Measurements from ENCODE around the gene SYNE2.

SYNE2 gene

GRCh38 chr14:63982156-63982555, 129.4 kb downstream of the SYNE2 start:
- no peaks in the 10 kb centered on the region for H3K4me1 ChIP-seq (ENCODE audit: control insufficient read depth, insufficient read depth, low read length)
- H3K4me3 ChIP-seq (ENCODE audit: insufficient read depth, low read depth, low read length): no peak overlapping the region
- no peaks in the 10 kb centered on the region for H3K27me3 ChIP-seq (ENCODE audit: control insufficient read depth, insufficient read depth, low read length, poor library complexity, severe bottlenecking)
- H3K9me3 ChIP-seq (ENCODE audit: control insufficient read depth, low read length): no peaks in the 10 kb centered on the region
- H3K27ac ChIP-seq (ENCODE audit: insufficient read depth, low read depth, low read length, poor library complexity, severe bottlenecking): no peak overlapping the region
- WGBS, 2 experiments: 92 to 94% methylated on average over 2 to 3 of the region's 3 CpGs
- H3K36me3 ChIP-seq (ENCODE audit: control insufficient read depth, insufficient read depth, low read length): peaks cover 7% of the 10 kb centered on the region

- peaks cover 7% of the 10 kb centered on the region for H3K36me3 ChIP-seq (ENCODE audit: control insufficient read depth, insufficient read depth, low read length)
- WGBS, 2 experiments: 95 to 96% methylated on average over 3 of the region's 3 CpGs
- no peaks in the 10 kb centered on the region for H3K27me3 ChIP-seq (ENCODE audit: control insufficient read depth, insufficient read depth, low read length, poor library complexity, severe bottlenecking)
- no peaks in the 10 kb centered on the region for H3K9me3 ChIP-seq (ENCODE audit: control insufficient read depth, low read length)
- no peak overlapping the region for H3K27ac ChIP-seq (ENCODE audit: insufficient read depth, low read depth, low read length, poor library complexity, severe bottlenecking)
- H3K4me1 ChIP-seq (ENCODE audit: control insufficient read depth, insufficient read depth, low read length): no peaks in the 10 kb centered on the region
- H3K4me3 ChIP-seq (ENCODE audit: insufficient read depth, low read depth, low read length): no peak overlapping the region
Measured at GRCh38 chr14:63982629-63983028, 129.8 kb downstream of the SYNE2 start.

- Histone ChIP-seq H3K4me3 (ENCODE audit: insufficient read depth, low read depth, low read length) (no peak overlapping the region), H3K9me3 (ENCODE audit: control insufficient read depth, low read length) (no peaks in the 10 kb centered on the region), H3K36me3 (ENCODE audit: control insufficient read depth, insufficient read depth, low read length) (no peaks in the 10 kb centered on the region), H3K4me1 (ENCODE audit: control insufficient read depth, insufficient read depth, low read length) (no peaks in the 10 kb centered on the region), H3K27me3 (ENCODE audit: control insufficient read depth, insufficient read depth, low read length, poor library complexity, severe bottlenecking) (no peaks in the 10 kb centered on the region), H3K27ac (ENCODE audit: insufficient read depth, low read depth, low read length, poor library complexity, severe bottlenecking) (no peak overlapping the region)
- WGBS, 2 experiments: 94 to 95% methylated on average over 15 of the region's 15 CpGs
Measured at GRCh38 chr14:63986789-63987533, 134.2 kb downstream of the SYNE2 start.

GRCh38 chr14:63988579-63988978, 135.8 kb downstream of the SYNE2 start:
- H3K4me3 ChIP-seq (ENCODE audit: insufficient read depth, low read depth, low read length): no peak overlapping the region
- 86 to 93% methylated on average over 3 to 4 of the region's 4 CpGs for WGBS, 2 experiments
- no peaks in the 10 kb centered on the region for H3K36me3 ChIP-seq (ENCODE audit: control insufficient read depth, insufficient read depth, low read length)
- no peaks in the 10 kb centered on the region for H3K9me3 ChIP-seq (ENCODE audit: control insufficient read depth, low read length)
- no peaks in the 10 kb centered on the region for H3K4me1 ChIP-seq (ENCODE audit: control insufficient read depth, insufficient read depth, low read length)
- H3K27me3 ChIP-seq (ENCODE audit: control insufficient read depth, insufficient read depth, low read length, poor library complexity, severe bottlenecking): no peaks in the 10 kb centered on the region
- no peak overlapping the region for H3K27ac ChIP-seq (ENCODE audit: insufficient read depth, low read depth, low read length, poor library complexity, severe bottlenecking)

- H3K36me3 ChIP-seq (ENCODE audit: control insufficient read depth, insufficient read depth, low read length): peaks cover 4% of the 10 kb centered on the region
- H3K27me3 ChIP-seq (ENCODE audit: control insufficient read depth, insufficient read depth, low read length, poor library complexity, severe bottlenecking): no peaks in the 10 kb centered on the region
- WGBS, 2 experiments: 96% methylated on average over 7 of the region's 7 CpGs
- no peak overlapping the region for H3K4me3 ChIP-seq (ENCODE audit: insufficient read depth, low read depth, low read length)
- no peaks in the 10 kb centered on the region for H3K4me1 ChIP-seq (ENCODE audit: control insufficient read depth, insufficient read depth, low read length)
- no peak overlapping the region for H3K27ac ChIP-seq (ENCODE audit: insufficient read depth, low read depth, low read length, poor library complexity, severe bottlenecking)
- H3K9me3 ChIP-seq (ENCODE audit: control insufficient read depth, low read length): no peaks in the 10 kb centered on the region
Measured at GRCh38 chr14:63991833-63992232, 139.0 kb downstream of the SYNE2 start.

GRCh38 chr14:63992858-63993257, 140.1 kb downstream of the SYNE2 start:
- no peaks in the 10 kb centered on the region for H3K9me3 ChIP-seq (ENCODE audit: control insufficient read depth, low read length)
- H3K27me3 ChIP-seq (ENCODE audit: control insufficient read depth, insufficient read depth, low read length, poor library complexity, severe bottlenecking): no peaks in the 10 kb centered on the region
- no peak overlapping the region for H3K4me3 ChIP-seq (ENCODE audit: insufficient read depth, low read depth, low read length)
- peaks cover 9% of the 10 kb centered on the region for H3K36me3 ChIP-seq (ENCODE audit: control insufficient read depth, insufficient read depth, low read length)
- no peak overlapping the region for H3K27ac ChIP-seq (ENCODE audit: insufficient read depth, low read depth, low read length, poor library complexity, severe bottlenecking)
- H3K4me1 ChIP-seq (ENCODE audit: control insufficient read depth, insufficient read depth, low read length): no peaks in the 10 kb centered on the region
- whole genome bisulfite sequencing, 2 experiments: 93 to 99% methylated on average over 6 of the region's 6 CpGs

GRCh38 chr14:63993992-63994391, 141.2 kb downstream of the SYNE2 start:
- Histone ChIP-seq H3K27me3 (ENCODE audit: control insufficient read depth, insufficient read depth, low read length, poor library complexity, severe bottlenecking) (no peaks in the 10 kb centered on the region), H3K4me1 (ENCODE audit: control insufficient read depth, insufficient read depth, low read length) (no peaks in the 10 kb centered on the region), H3K36me3 (ENCODE audit: control insufficient read depth, insufficient read depth, low read length) (peaks cover 20% of the 10 kb centered on the region), H3K27ac (ENCODE audit: insufficient read depth, low read depth, low read length, poor library complexity, severe bottlenecking) (no peak overlapping the region), H3K4me3 (ENCODE audit: insufficient read depth, low read depth, low read length) (no peak overlapping the region), H3K9me3 (ENCODE audit: control insufficient read depth, low read length) (no peaks in the 10 kb centered on the region)
- WGBS, 2 experiments: 95% methylated on average over 3 of the region's 3 CpGs

- 88 to 91% methylated on average over 4 of the region's 4 CpGs for WGBS, 2 experiments
- no peaks in the 10 kb centered on the region for H3K4me1 ChIP-seq (ENCODE audit: control insufficient read depth, insufficient read depth, low read length)
- peaks cover 29% of the 10 kb centered on the region for H3K36me3 ChIP-seq (ENCODE audit: control insufficient read depth, insufficient read depth, low read length)
Measured at GRCh38 chr14:63995285-63995684, 142.5 kb downstream of the SYNE2 start.

GRCh38 chr14:63996016-63996415, 143.2 kb downstream of the SYNE2 start:
- Histone ChIP-seq H3K4me3 (ENCODE audit: insufficient read depth, low read depth, low read length) (no peak overlapping the region), H3K9me3 (ENCODE audit: control insufficient read depth, low read length) (no peaks in the 10 kb centered on the region), H3K27ac (ENCODE audit: insufficient read depth, low read depth, low read length, poor library complexity, severe bottlenecking) (no peak overlapping the region), H3K27me3 (ENCODE audit: control insufficient read depth, insufficient read depth, low read length, poor library complexity, severe bottlenecking) (no peaks in the 10 kb centered on the region), H3K4me1 (ENCODE audit: control insufficient read depth, insufficient read depth, low read length) (no peaks in the 10 kb centered on the region), H3K36me3 (ENCODE audit: control insufficient read depth, insufficient read depth, low read length) (peaks cover 35% of the 10 kb centered on the region)
- WGBS, 2 experiments: 92 to 95% methylated on average over 4 of the region's 4 CpGs

More at GRCh38 chr14:63995285-63995684, 142.5 kb downstream of the SYNE2 start:
- no peak overlapping the region for H3K4me3 ChIP-seq (ENCODE audit: insufficient read depth, low read depth, low read length)
- H3K27me3 ChIP-seq (ENCODE audit: control insufficient read depth, insufficient read depth, low read length, poor library complexity, severe bottlenecking): no peaks in the 10 kb centered on the region
- H3K27ac ChIP-seq (ENCODE audit: insufficient read depth, low read depth, low read length, poor library complexity, severe bottlenecking): no peak overlapping the region
- H3K9me3 ChIP-seq (ENCODE audit: control insufficient read depth, low read length): no peaks in the 10 kb centered on the region

GRCh38 chr14:63996625-63997220, 143.9 kb downstream of the SYNE2 start:
- Histone ChIP-seq H3K4me3 (ENCODE audit: insufficient read depth, low read depth, low read length) (no peak overlapping the region), H3K9me3 (ENCODE audit: control insufficient read depth, low read length) (no peaks in the 10 kb centered on the region), H3K27me3 (ENCODE audit: control insufficient read depth, insufficient read depth, low read length, poor library complexity, severe bottlenecking) (no peaks in the 10 kb centered on the region), H3K4me1 (ENCODE audit: control insufficient read depth, insufficient read depth, low read length) (no peaks in the 10 kb centered on the region), H3K36me3 (ENCODE audit: control insufficient read depth, insufficient read depth, low read length) (peaks cover 35% of the 10 kb centered on the region), H3K27ac (ENCODE audit: insufficient read depth, low read depth, low read length, poor library complexity, severe bottlenecking) (no peak overlapping the region)
- 96 to 97% methylated on average over 10 of the region's 10 CpGs for WGBS, 2 experiments

All from ectodermal cell (in vitro differentiated cells).